ENCODE measurements around the gene DISP3.

The DISP3 gene

DNA sequence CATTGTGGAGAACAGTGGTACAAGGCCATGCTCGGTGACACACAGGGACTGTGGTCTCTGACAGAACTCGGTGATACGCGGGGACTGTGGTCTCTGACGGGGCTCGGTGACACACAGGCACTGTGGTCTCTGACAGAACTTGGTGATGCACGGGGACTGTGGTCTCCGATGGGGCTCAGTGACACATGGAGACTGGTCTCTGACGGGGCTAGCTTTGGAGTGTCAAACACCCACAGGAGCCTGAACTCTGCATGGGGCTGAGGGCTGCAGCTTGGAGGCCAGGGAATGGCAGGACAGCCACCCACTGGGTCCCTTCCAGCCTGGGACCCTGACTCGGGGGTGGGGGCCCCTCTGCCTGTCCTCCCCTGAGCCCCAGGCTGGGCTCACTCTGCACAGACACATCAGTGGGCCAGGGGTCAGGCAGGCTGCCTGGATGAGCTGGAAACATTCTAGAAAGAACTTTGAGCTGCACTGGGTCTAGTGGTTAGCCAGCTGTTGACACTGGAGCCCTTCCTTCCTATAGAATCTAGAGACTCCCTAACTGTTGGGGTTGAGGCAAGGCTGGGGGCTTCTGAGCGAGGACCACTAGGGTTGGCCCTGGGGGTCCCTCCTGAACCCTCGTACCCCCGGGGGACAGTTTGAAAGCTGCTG, 49.8 kb downstream of the DISP3 start:
- no peak for DNase-seq (ENCODE audit: low read depth in 1 of 2, low spot score in 1 of 2)

DNA sequence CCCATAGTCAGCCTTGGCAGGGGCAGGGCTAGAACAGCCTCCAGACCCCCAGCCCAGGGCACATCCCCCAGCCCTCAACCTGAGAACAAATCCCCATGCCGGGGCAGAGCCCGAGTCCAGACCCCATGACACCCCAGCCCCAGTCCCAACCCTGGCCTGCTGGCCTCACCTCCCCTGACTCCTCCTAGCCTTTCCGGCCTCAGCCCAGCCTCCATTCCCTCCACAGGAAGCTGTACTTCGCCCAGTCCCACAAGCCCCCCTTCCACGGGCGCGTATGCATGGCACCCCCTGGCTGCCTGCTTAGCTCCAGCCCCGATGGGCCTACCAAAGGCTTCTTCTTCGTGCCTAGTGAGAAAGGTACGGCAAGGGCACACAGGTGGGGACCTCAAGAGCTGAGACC, 50.4 kb downstream of the DISP3 start:
- no peak for DNase-seq (ENCODE audit: low read depth in 1 of 2, low spot score in 1 of 2)

DNA sequence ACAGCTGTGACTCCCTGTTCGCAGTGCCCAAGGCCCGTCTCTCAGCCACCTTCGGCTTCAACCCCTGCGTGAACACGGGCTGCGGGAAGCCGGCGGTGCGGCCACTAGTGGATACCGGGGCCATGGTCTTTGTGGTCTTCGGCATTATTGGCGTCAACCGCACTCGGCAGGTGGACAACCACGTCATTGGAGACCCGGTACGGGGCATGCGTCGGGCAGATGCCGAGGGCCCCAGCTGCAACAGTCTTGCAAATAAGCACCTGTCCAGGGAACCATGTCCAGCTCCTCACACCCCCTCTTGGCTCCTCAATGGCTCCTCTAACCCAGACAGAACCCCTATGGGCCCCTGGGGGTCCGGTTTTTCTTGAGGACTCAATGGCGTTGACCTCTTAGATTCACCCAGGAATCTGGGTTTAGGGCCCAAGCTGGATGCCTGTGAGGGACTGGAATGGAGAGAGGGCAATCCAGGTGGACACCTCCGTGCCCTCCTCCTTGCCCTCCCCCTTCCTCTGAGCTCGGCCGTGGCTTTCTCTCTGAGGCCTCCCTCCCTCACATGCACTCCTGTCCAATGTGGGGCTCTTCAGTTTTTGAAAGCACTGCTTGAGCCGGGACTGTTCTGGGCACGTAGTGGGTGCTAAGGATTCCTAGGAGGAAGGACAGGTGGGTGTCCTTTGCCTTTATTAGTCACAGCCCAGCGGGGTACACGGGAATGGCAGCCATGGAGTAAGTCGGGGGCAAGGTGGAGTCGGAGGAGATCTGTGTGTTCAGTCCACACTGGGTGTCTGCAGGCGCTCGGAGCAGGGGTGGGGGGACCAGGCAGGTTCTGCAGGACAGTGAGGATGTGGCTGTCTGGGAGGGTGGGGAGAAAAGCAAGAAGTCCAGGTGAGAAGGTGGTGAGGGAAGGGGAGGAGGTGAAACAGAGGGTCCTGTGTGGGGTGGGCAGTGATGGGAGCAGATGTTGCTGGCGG, 51.1 kb downstream of the DISP3 start:
- no peak for DNase-seq (ENCODE audit: low read depth in 1 of 2, low spot score in 1 of 2)

DNA sequence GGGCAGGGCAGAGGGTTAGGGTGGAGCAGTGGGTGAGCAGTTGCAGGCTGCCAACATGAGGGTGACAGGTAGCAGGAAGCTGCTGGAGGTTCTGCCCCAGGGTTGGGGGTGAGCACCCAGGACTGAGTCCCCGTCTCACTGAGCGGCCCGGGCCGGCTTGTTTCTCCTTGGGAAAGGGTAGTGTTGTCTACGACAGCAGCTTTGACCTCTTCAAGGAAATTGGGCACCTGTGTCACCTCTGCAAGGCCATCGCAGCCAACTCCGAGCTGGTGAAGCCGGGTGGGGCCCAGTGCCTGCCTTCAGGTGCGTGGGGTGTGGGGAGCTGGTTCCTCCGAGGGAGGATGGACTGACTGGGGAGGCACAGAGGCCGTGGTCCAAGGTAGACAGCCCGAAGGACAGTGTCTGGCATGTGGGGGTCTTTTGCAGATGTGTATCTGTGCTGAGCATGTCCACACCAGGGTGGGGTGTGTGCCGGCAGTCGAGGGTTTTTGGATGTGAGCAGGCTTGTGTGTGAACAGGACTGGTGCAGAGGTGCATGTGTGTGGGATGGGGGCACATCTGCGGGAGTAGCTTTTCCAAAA, 51.9 kb downstream of the DISP3 start:
- DNase-seq (ENCODE audit: low read depth in 1 of 2, low spot score in 1 of 2): no peak

DNA sequence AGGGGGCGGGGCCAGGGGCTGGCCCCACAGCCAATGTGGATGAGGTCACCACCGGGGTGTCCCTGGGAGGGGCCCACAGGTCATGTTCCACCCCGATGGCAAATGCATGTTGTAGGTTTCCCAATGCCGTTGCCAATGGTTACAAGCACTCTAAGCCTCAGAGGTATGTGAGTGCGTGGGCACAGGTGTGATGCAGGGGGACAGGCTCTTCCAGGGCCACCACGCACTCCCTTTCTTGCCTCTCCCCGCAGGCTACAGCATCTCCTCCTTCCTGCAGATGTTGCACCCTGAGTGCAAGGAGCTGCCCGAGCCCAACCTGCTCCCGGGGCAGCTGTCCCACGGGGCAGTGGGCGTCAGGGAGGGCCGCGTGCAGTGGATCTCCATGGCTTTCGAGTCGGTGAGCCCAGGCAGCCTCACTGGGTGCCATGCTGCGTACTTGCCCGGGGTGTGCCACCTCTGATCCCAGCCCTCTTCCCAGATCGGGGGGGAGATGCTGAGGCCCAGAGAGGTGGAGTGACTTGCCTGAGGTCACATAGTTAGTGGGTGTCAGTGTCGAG, 52.4 kb downstream of the DISP3 start:
- no peak for DNase-seq (ENCODE audit: low read depth in 1 of 2, low spot score in 1 of 2)

DNA sequence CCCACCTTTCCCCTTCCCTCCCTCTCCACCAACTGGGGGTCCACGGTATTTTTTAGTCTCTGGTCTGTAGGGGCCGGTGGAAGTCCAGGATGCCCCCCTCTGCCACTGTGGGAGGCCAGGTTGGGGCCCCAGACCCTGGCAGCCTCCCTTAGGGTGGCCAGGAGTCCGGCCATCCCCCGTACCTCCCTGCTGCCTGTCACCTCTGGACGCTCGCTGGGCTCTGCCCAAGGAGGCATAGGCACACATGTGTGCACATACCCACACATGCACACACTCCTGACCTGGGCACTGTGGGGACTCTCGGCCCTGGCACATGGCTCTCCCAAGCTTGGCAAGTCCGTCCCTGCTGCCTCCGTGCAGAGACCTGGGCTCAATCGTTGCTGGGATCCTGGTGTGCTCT, 53.0 kb downstream of the DISP3 start:
- no peak for DNase-seq (ENCODE audit: low read depth in 1 of 2, low spot score in 1 of 2)

DNA sequence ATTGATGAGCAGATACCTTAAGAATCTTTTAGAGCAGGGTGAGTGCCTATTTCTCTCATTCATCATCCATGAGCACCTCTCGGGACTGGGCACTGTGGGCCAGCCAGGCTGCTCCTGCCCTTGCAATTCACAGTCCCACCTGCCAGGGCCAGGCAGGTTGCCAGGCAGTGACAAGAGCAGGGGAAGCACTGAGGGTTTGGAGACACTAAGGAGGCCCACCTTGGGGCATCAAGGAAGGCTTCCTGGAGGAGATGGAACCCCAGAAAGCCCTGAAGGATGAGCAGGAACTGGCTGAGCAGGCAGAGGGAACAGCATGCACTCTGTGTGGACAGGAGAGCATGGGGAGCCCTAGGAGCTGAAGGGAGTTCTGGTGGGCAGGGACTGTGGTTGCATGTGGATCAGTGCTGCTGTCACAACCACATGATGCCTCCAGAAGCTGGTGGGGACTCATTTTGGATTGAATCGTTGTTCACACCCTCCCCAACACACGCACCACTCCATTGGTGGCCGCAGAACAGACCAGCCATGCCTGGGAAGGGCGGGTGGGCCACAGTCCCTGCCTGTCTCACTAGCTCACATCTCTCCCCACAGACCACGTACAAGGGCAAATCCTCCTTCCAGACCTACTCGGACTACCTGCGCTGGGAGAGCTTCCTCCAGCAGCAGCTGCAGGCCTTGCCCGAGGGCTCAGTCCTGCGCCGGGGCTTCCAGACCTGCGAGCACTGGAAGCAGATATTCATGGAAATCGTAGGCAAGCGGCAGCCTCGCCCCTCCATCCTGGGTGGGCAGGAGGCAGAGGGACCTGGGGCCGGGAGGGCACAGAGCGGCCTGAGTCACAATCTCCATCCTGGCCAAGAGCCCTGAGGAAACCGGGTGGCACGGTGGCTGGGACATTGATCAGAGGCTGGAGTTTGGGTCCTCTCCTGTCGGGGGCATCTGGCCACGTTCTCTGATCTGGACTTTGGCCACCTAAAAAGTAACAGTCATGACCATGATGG, 55.1 kb downstream of the DISP3 start:
- no peak for DNase-seq (ENCODE audit: low read depth in 1 of 2, low spot score in 1 of 2)

DNA sequence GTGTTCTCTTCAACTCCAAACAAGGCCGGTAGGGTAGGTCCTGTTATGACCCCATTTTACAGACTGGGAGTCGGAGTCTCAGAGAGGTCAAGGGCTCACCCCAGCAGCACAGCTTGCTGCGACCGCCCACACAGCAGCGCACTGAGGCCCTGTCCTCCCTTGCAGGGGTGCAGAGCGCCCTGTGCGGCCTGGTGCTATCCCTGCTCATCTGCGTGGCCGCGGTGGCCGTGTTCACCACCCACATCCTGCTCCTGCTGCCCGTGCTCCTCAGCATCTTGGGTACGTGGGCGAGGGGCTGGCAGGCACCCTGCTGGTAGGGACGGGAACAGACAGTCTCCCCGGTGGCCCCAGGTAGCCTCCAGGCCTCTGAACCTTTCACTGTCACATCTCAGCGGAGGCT, 55.9 kb downstream of the DISP3 start:
- no peak for DNase-seq (ENCODE audit: low read depth in 1 of 2, low spot score in 1 of 2)

DNA sequence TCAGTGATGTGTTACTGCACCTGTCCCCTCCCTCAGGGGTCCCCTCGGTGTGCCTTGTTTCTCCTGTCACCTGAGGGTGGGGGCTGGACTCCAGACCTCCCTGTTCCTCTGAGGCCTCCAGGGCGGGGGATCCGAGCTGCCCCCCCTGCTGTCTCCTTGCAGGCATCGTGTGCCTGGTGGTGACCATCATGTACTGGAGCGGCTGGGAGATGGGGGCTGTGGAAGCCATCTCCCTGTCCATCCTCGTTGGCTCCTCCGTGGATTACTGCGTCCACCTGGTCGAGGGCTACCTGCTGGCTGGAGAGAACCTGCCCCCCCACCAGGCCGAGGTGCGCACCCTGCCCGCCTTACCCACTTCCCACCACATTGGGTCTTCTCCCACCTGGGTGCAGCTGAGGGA, 56.4 kb downstream of the DISP3 start:
- no peak for DNase-seq (ENCODE audit: low read depth in 1 of 2, low spot score in 1 of 2)

DNA sequence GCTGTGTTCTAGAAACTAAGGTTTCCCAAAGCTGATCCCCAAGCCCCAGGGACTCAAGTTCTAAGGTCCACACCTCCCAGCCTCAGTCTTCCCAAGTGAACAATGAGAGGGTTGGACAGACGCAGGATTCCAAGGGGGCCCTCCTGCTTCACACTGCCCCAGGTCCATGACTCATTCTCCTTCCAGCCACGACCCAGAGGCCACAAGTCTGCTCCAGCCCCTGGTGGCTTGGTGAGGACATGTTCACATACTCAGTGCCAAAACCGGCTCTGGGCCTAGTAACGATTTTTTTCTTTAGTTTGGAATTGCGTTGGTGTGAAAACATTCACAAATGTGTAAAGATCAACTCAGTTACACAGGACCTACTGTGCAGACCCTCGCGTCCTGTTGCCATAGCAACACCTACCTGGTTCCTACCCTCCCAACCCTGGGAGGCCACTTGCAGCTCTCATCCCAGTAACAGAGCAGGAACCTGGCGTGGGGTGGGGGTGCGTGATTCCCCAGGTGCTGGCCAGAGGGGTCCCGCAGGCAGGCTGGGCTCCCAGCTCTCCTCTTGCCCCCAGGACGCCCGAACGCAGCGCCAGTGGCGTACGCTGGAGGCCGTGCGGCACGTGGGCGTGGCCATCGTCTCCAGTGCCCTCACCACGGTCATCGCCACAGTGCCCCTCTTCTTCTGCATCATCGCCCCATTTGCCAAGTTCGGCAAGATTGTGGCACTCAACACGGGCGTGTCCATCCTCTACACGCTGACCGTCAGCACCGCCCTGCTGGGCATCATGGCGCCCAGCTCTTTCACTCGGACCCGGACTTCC, 57.0 kb downstream of the DISP3 start:
- no peak for DNase-seq (ENCODE audit: low read depth in 1 of 2, low spot score in 1 of 2)

DNA sequence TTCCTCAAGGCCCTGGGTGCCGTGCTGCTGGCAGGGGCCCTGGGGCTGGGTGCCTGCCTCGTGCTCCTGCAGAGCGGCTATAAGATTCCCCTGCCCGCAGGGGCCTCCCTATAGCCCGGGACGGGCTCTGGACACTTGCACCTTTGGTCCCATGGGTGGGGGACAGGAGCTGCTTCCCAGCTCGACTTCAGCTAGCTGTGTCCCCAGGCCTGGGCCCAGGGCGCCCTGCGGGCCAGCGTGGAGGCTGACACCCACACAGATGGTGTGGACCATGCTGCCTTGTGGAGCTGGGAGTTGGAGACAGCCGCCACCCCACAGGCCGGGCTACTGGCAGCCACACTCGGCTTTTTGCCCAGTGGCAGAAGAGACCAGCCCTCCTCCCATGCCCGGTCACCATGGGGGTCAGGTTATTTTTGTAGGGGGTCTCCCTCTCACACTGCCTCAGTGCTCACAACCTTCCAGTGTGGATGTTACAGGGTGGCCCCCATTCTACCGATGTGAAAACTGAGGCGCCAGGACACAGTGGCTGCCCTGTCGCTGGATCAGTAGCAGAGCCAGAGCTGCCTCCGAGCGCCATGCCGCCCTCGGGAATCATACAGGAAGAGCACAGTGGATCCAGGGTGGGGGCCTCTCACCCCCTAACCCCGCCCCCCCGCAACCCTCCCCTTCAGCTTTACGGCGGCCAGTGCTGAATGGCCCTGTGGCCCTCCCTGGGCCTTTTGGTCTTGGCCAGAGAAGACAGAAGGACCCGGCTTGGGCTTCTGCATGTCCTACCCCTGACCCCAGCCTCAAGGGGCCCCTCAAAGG, 57.8 kb downstream of the DISP3 start:
- no peak for DNase-seq (ENCODE audit: low read depth in 1 of 2, low spot score in 1 of 2)

DNA sequence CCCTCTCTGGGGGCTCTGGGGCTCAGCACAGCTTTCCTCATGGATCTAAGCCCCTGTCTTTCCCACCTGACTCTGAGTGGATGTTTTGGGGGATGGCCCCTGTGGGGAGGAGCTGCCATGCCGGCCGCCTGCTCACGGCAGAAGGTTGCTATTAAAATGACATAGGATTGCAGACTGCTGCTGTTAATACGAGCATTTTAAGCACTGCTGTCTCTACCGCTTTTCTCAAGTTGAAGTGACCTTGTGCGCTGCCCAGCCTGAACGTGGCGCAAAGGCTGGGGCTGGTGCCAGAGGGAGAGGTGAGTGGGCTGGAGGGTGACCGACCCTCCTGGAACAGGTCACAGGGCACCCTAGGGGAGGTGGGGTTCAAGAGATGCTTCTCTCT, 58.4 kb downstream of the DISP3 start:
- no peak for DNase-seq (ENCODE audit: low read depth in 1 of 2, low spot score in 1 of 2)

DNA sequence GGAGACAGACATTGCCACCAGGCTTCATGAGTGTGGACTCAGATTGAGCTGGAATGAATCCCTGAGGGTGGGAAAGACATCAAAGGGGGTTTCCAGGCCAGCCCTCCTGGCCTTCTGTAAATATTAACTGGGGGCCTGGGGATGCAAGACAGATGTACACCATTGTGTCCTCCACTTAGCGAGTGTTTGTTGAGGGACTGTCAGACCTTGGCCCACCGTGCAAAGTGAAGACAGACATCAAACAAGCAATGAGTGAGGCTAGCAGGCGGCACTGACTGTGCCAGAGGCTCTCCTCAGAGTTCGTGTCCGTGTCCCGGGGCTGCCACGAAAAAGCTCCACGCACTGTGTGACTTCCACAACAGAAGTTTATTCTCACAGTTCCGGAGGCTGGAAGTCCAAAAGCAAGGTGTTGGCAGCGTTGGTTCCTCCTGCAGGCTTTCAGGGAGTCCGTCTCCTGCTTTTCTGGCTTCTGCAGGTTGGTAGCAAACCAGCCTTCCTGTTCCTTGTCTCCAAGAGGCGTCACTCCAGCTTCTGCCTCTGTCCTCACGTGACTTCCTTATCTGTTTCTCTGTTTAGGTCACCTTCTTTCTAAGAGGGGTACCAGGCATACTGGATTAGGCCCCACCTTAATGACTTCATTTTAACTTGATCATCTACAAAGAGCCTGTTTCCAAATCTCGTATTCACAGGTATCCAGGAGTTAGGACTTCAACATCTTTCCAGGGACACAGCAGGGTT, 59.1 kb downstream of the DISP3 start:
- no peak for DNase-seq (ENCODE audit: low read depth in 1 of 2, low spot score in 1 of 2)

DNA sequence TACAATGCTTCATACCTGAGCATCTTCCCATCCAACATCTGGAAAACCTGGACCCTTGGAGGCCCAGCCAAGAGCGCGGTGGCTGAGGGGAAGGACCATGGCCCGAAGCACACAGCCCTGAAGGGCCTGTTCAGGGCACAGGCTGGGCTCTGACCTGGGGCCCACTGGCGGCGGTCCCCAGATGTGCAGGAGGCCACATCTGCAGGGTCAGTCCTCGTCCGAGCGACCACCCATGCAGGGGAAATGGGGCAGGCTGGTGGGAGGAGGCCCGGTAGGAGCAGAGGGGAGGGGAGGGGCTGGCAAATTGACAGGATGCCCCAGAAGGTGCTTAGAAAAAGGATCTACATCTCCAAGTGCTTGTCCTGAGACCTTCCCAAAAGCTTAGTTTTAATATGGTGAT, 59.9 kb downstream of the DISP3 start:
- DNase-seq (ENCODE audit: low read depth in 1 of 2, low spot score in 1 of 2): no peak

DNA sequence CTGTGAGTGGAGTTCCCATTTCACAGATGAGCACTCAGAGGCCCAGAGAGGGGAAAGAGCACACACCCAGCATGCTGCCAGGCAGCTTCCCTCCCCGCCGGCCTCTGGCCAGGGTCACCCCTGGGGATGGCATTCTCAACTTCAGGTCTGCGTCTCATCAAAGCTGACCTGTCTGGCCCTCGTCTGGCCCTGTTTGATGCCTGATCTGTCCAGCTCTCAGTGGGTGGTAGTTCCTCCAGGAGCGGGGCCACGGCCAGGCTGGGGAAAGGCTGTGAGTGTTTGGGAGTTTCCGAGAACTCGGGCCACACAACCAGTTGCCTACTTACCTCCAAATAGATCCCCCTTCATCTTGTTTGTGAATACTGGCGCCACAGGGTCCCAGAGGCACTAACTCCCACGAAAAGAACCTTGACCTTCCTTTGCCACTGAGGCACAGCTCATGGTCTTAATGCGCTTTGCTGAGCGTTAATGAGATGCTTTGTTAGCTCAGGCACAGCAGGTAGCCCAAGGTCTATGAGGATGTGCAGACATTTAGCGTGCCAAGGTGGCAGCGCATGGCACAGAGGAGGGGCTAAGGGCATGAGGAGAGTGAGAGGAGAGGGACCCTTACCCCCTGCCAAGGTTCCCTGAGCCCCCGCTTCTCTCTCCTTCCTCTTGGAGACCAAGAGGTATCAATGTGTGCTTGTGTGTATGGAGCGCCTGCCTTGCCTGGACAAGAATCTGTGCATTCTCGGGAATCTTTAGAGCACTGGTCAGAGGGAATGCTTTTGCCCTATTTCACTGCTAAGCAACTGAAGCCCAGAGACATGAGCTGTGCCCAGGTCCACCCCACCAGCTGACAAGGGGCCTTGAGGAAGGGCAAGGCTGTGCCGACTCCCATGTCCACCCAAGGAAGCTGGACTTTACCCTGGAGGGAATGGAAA, 61.2 kb downstream of the DISP3 start:
- DNase-seq (ENCODE audit: low read depth in 1 of 2, low spot score in 1 of 2): no peak

DNA sequence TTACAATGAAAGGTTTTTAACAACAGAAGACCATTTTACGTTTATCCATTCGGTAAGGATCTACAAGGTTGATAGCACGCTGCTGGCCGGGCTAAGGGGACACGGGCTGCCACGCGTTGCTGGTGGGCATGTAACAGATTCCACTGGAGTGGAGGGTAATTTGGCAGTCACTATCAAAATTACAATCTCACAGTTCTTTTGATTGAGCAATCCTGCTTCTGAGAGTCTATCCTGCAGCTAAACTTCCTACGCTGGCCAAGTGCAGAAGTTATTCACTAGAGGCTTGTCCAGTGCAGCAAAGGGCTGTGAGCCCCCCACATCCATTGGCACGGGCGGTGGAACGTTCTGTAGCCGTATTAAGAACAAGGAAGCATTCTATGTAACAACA, 61.8 kb downstream of the DISP3 start:
- DNase-seq (ENCODE audit: low read depth in 1 of 2, low spot score in 1 of 2): no peak

DNA sequence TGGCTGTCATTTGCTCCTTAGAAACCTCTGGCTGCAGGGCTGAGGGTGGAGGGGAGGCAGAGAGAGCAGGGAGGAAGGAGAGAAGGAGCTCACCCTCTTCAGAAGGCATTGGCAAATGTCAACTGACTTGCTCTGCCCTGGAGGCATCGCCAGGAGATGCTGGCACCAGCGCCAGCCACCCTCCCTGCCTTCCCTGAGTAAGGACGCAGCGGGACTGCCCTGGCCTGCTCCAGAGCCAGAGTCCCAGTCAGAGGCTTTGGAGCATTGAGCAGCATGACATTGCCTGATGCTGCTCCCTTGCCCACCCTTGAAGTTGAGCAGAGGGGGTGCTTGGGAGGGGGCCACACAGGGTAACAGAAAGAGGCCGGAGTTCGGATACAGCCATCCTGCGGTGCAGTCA, 62.3 kb downstream of the DISP3 start:
- no peak for DNase-seq (ENCODE audit: low read depth in 1 of 2, low spot score in 1 of 2)
